Measurements from ENCODE around the gene ATG7.

DNA sequence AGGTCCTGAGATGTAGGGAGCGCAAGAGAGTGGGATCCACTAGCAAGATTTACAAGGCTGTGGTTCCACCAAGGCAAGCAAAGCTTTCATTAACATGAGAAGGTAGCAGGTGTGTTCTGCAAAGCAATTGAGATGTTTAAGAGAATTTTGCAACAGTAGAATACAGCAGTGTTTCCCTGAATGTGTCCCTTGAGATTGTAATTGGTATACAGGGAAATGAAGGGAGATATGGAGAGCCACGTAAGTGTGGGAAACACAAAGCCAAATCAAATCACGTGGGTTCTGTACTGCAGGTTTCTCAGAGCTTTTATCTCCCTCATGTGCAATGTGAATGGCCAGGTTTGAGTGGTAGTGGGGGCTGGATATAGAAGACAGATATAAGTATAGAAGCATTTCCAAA is 67.3 kb downstream of the ATG7 start:
- TF ChIP-seq POLR2AphosphoS5 (IDR thresholded peaks at IDR 0.05; ENCODE audit: borderline replicate concordance, low read depth, low read length) (no peak), EZH2 (IDR thresholded peaks at IDR 0.05) (no peak), FOXP2 (optimal IDR thresholded peaks at IDR 0.05; ENCODE audit: control extremely low read depth, extremely low read length, insufficient read depth) (no peak)

All from SK-N-MC (cell line).